K562 (cell line): ENCODE results near the gene CHAMP1. TPM values are rescaled to one million over a fixed set of nuclear protein-coding genes. Genes with fewer than 3 reads are reported as not detected.

Source experiments
- CBFA2T3 ChIP-seq: fragments of 450-650 bp; IDR thresholded peaks from 2 replicates; pipeline ENCODE4 v1.6.1; 2017
- HSF4 ChIP-seq: fragments of 250-450 bp; sonication (Bioruptor Pico); IDR thresholded peaks from 2 replicates; pipeline ENCODE4 v2.1.2; 2022; ENCODE audit warnings: mild to moderate bottlenecking, moderate library complexity, borderline replicate concordance
- KLF1 ChIP-seq: fragments of 450-650 bp; IDR thresholded peaks from 2 replicates; pipeline ENCODE4 v1.6.1; 2016; ENCODE audit warnings: missing genetic modification characterization, missing compliant biosample characterization
- RBM25 ChIP-seq: fragments of 200-400 bp; formaldehyde crosslinking; IDR thresholded peaks from 2 replicates; pipeline ENCODE4 v1.6.1; 2018; ENCODE audit warnings: low read length, low read depth, moderate library complexity; ENCODE audit not compliant: severe bottlenecking
- SMC3 ChIP-seq: conservative IDR thresholded peaks from 2 replicates; pipeline ENCODE4 v1.6.1; 2011; ENCODE audit warnings: low read depth, low read length, improper control_type of control experiment; ENCODE audit not compliant: insufficient read depth
- TSC22D4 ChIP-seq: fragments of 450-650 bp; IDR thresholded peaks from 2 replicates; pipeline ENCODE4 v1.6.1; 2016; ENCODE audit warnings: missing genetic modification characterization, missing biosample characterization, control low read depth
- ZBTB7A ChIP-seq: IDR thresholded peaks from 2 replicates; pipeline ENCODE4 v1.6.1; 2011; ENCODE audit warnings: low read depth, mild to moderate bottlenecking, low read length, moderate library complexity, borderline replicate concordance; ENCODE audit not compliant: control insufficient read depth
- ZNF121 ChIP-seq: sonication (generic); formaldehyde crosslinking; conservative IDR thresholded peaks from 2 replicates; pipeline ENCODE4 v1.8.0; 2022; ENCODE audit warnings: missing genetic modification reagents
- ZNF512 ChIP-seq: IDR thresholded peaks from 2 replicates; pipeline ENCODE4 v1.6.1; 2016; ENCODE audit warnings: missing genetic modification characterization, missing compliant biosample characterization
- ZNF668 ChIP-seq: fragments of 250-450 bp; sonication (Bioruptor Pico); IDR thresholded peaks from 2 replicates; pipeline ENCODE4 v1.8.0; 2022; ENCODE audit warnings: mild to moderate bottlenecking, inconsistent platforms
- polyA plus RNA-seq, 8 experiments: library from polyadenylated mRNA; depleted of rRNA in 4 of 8; stranded (reverse) in 5 of 8; unstranded in 3 of 8; fragments of >200 nt; fragmentation: Nextera tagmentation in 2 of 8; fragmentation: Illumina TruSeq in 1 of 8; extraction: Ambion mirVana in 2 of 8; extraction: Trizol in 1 of 8; gene quantifications; 2 replicates each; pipeline versions ENCODE4 v1.2.1 to v1.2.3, GENCODE V29; 2011 to 2014; ENCODE audit warnings: inconsistent platforms in 1 of 8, missing spikeins in 1 of 8
- total RNA-seq, 7 experiments: library from RNA; depleted of rRNA in 6 of 7; stranded (reverse); fragments of >200 nt in 6 of 7; fragmentation: Illumina TruSeq in 2 of 7; extraction: Trizol in 2 of 7; gene quantifications; 2 replicates each; pipeline versions ENCODE4 v1.2.1 to v1.2.3, GENCODE V29; 2011 to 2021; ENCODE audit warnings: low replicate concordance in 1 of 7
- TF ChIP-seq, protein P1 (sequence below): sonication (generic); formaldehyde crosslinking; IDR thresholded peaks from 2 replicates; pipeline ENCODE4 v1.8.0; 2022; ENCODE audit warnings: missing genetic modification reagents, mild to moderate bottlenecking, borderline replicate concordance
- TF ChIP-seq, protein P2 (sequence below): sonication (generic); formaldehyde crosslinking; IDR thresholded peaks from 2 replicates; pipeline ENCODE4 v1.8.1; 2023; ENCODE audit warnings: mild to moderate bottlenecking, missing genetic modification reagents

CHAMP1 gene
- total and polyA plus RNA-seq, 9 of the 15 experiments (the other 6 are each of a cell fraction or from before 2014, with no cell fraction given): 0.70 to 40.6 (median 15.3) TPM

DNA sequence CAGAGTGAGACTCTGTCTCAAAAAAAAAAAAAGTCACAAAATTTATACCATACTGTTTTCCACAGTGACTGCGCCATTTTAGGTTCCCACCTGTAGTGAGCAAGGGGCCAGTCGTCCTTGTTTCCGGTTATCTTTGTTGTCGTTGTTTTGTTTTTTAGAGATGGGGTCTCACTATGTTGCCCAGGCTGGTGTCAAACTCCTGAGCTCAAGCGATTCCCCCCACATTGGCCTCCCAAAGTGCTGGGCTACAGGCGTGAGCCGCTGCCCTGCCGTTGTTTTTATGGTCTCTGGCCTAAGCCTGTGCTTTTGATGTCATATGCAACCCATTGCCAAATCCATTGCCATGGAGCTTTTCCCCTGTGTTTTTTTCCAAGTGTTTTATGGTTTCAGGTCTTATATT is 29.6 kb upstream of the CHAMP1 start (continued):
- TF ChIP-seq, protein P1, sequence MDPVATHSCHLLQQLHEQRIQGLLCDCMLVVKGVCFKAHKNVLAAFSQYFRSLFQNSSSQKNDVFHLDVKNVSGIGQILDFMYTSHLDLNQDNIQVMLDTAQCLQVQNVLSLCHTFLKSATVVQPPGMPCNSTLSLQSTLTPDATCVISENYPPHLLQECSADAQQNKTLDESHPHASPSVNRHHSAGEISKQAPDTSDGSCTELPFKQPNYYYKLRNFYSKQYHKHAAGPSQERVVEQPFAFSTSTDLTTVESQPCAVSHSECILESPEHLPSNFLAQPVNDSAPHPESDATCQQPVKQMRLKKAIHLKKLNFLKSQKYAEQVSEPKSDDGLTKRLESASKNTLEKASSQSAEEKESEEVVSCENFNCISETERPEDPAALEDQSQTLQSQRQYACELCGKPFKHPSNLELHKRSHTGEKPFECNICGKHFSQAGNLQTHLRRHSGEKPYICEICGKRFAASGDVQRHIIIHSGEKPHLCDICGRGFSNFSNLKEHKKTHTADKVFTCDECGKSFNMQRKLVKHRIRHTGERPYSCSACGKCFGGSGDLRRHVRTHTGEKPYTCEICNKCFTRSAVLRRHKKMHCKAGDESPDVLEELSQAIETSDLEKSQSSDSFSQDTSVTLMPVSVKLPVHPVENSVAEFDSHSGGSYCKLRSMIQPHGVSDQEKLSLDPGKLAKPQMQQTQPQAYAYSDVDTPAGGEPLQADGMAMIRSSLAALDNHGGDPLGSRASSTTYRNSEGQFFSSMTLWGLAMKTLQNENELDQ: no peak
- TF ChIP-seq RBM25 (peak; percentile 33), ZNF121 (peak; percentile 85), KLF1 (tag) (no peak), SMC3 (no peak), HSF4 (CRISPR knock-in tag) (no peak), ZBTB7A (no peak), ZNF668 (CRISPR knock-in tag) (no peak), TSC22D4 (no peak), CBFA2T3 (no peak), ZNF512 (tag) (no peak)
- TF ChIP-seq, protein P2, sequence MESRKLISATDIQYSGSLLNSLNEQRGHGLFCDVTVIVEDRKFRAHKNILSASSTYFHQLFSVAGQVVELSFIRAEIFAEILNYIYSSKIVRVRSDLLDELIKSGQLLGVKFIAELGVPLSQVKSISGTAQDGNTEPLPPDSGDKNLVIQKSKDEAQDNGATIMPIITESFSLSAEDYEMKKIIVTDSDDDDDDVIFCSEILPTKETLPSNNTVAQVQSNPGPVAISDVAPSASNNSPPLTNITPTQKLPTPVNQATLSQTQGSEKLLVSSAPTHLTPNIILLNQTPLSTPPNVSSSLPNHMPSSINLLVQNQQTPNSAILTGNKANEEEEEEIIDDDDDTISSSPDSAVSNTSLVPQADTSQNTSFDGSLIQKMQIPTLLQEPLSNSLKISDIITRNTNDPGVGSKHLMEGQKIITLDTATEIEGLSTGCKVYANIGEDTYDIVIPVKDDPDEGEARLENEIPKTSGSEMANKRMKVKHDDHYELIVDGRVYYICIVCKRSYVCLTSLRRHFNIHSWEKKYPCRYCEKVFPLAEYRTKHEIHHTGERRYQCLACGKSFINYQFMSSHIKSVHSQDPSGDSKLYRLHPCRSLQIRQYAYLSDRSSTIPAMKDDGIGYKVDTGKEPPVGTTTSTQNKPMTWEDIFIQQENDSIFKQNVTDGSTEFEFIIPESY (CRISPR knock-in tag): 0 out of 2 replicates have a peak, but pooled peaks have one; percentile 16
